Measurements from ENCODE around the gene MT1B. TPM values are rescaled to one million over a fixed set of nuclear protein-coding genes. Genes with fewer than 3 reads are reported as not detected.
"Not testable (repeated sequence)": the region's sequence is repeated elsewhere in the genome, so short reads cannot be mapped to it uniquely, and the experiment has no call there.

The MT1B gene
- polyA plus RNA-seq, 1 of the 3 experiments (the other 2 are of a cell fraction), result not detected

DNA sequence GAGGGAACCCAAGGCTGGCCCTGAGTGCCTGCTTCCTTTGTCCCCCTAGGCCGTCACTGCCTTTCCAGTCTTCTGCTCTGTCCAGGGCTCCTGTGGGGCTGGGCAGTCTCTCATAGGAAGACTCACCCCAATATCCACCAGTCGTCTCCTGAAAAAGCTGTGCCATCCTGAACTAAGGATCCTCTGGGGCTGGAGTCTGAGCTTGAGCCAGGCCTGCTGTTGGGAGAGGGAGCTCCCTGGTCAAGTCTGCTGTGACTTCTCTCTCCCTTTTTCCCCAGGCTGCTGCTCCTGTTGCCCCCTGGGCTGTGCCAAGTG, 18.9 kb downstream of the MT1B start:
- no peaks in the 10 kb centered on the region for H3K9me2 ChIP-seq
- H3K79me2 ChIP-seq (ENCODE audit: insufficient read depth), result no peaks in the 10 kb centered on the region
- no peak overlapping the region for H2AFZ ChIP-seq (ENCODE audit: low read depth)
- H3K4me1 ChIP-seq (ENCODE audit: control insufficient read depth in 1 of 2, insufficient read depth in 2 of 2, low read depth in 1 of 2, low read length in 1 of 2), result no peaks in the 10 kb centered on the region; a peak in 1 of 4 replicates
- no peak for TF ChIP-seq MXI1 (IDR thresholded peaks at IDR 0.05; ENCODE audit: low read depth, low read length)
- TF ChIP-seq, protein P1, sequence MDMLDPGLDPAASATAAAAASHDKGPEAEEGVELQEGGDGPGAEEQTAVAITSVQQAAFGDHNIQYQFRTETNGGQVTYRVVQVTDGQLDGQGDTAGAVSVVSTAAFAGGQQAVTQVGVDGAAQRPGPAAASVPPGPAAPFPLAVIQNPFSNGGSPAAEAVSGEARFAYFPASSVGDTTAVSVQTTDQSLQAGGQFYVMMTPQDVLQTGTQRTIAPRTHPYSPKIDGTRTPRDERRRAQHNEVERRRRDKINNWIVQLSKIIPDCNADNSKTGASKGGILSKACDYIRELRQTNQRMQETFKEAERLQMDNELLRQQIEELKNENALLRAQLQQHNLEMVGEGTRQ (IDR thresholded peaks at IDR 0.05; ENCODE audit: borderline replicate concordance, low read depth, low read length), result no peak
- no peak for TF ChIP-seq EZH2phosphoT487 (IDR thresholded peaks at IDR 0.05; ENCODE audit: borderline replicate concordance, low read depth)
- TF ChIP-seq NRF1 (IDR thresholded peaks at IDR 0.05; ENCODE audit: low read depth, low read length), result no peak
- TF ChIP-seq GATA2 (CRISPR knock-in tag; IDR thresholded peaks at IDR 0.05), result no peak
- TF ChIP-seq, protein P2, sequence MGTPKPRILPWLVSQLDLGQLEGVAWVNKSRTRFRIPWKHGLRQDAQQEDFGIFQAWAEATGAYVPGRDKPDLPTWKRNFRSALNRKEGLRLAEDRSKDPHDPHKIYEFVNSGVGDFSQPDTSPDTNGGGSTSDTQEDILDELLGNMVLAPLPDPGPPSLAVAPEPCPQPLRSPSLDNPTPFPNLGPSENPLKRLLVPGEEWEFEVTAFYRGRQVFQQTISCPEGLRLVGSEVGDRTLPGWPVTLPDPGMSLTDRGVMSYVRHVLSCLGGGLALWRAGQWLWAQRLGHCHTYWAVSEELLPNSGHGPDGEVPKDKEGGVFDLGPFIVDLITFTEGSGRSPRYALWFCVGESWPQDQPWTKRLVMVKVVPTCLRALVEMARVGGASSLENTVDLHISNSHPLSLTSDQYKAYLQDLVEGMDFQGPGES (IDR thresholded peaks at IDR 0.05; ENCODE audit: low read depth, low read length), result no peak
- TF ChIP-seq YY1 (IDR thresholded peaks at IDR 0.05; ENCODE audit: low read depth), result no peak
- TF ChIP-seq RCOR1 (IDR thresholded peaks at IDR 0.05; ENCODE audit: low read length), result no peak
- TF ChIP-seq POLR2AphosphoS5 (IDR thresholded peaks at IDR 0.05; ENCODE audit: low read depth, low read length), result no peak
- no peak for TF ChIP-seq EP300 (IDR thresholded peaks at IDR 0.05; ENCODE audit: borderline replicate concordance in 1 of 2, low read depth in 1 of 2, low read length in 1 of 2)
- TF ChIP-seq, protein P3, sequence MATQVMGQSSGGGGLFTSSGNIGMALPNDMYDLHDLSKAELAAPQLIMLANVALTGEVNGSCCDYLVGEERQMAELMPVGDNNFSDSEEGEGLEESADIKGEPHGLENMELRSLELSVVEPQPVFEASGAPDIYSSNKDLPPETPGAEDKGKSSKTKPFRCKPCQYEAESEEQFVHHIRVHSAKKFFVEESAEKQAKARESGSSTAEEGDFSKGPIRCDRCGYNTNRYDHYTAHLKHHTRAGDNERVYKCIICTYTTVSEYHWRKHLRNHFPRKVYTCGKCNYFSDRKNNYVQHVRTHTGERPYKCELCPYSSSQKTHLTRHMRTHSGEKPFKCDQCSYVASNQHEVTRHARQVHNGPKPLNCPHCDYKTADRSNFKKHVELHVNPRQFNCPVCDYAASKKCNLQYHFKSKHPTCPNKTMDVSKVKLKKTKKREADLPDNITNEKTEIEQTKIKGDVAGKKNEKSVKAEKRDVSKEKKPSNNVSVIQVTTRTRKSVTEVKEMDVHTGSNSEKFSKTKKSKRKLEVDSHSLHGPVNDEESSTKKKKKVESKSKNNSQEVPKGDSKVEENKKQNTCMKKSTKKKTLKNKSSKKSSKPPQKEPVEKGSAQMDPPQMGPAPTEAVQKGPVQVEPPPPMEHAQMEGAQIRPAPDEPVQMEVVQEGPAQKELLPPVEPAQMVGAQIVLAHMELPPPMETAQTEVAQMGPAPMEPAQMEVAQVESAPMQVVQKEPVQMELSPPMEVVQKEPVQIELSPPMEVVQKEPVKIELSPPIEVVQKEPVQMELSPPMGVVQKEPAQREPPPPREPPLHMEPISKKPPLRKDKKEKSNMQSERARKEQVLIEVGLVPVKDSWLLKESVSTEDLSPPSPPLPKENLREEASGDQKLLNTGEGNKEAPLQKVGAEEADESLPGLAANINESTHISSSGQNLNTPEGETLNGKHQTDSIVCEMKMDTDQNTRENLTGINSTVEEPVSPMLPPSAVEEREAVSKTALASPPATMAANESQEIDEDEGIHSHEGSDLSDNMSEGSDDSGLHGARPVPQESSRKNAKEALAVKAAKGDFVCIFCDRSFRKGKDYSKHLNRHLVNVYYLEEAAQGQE (IDR thresholded peaks at IDR 0.05; ENCODE audit: low read depth, low read length), result no peak
- no peak for TF ChIP-seq FOXM1 (IDR thresholded peaks at IDR 0.05; ENCODE audit: low read depth)
- TF ChIP-seq FOSL2 (IDR thresholded peaks at IDR 0.05; ENCODE audit: borderline replicate concordance, low read depth), result no peak
- no peak for TF ChIP-seq RAD21 (IDR thresholded peaks at IDR 0.05; ENCODE audit: low read length)
- no peaks in the 10 kb centered on the region for H3K9me3 ChIP-seq
- DNase-seq, result no peak
- no peak overlapping the region for H3K27ac ChIP-seq (ENCODE audit: low read depth in 2 of 2, low read length in 1 of 2)
- H3K9ac ChIP-seq, result no peak overlapping the region
- H3F3A ChIP-seq (replicated peaks; ENCODE audit: insufficient read depth), result no peaks in the 10 kb centered on the region
- H3K4me3 ChIP-seq (ENCODE audit: low read depth in 2 of 2, low read length in 1 of 2), result no peak overlapping the region
- peaks cover 42% of the 10 kb centered on the region for H3K27me3 ChIP-seq (ENCODE audit: insufficient read depth)
- WGBS (ENCODE audit: low lambda C conversion rate), result no CpG with 5 or more reads among the region's 2 CpGs
- no peaks in the 10 kb centered on the region for H3K36me3 ChIP-seq (replicated peaks in 1 of 2; ENCODE audit: control insufficient read depth in 1 of 2, insufficient read depth in 2 of 2, low read length in 1 of 2)
- H3K4me2 ChIP-seq, result no peak overlapping the region
- POLR2A ChIA-PET, result interaction anchor here (0.7 kb wide), 1 partner anchor 78 kb away, joined by 3 read pairs; no protein-coding TSS in a partner anchor
- CTCF ChIA-PET, result no interaction called here
- H4K20me1 ChIP-seq (ENCODE audit: insufficient read depth), result no peaks in the 10 kb centered on the region

DNA sequence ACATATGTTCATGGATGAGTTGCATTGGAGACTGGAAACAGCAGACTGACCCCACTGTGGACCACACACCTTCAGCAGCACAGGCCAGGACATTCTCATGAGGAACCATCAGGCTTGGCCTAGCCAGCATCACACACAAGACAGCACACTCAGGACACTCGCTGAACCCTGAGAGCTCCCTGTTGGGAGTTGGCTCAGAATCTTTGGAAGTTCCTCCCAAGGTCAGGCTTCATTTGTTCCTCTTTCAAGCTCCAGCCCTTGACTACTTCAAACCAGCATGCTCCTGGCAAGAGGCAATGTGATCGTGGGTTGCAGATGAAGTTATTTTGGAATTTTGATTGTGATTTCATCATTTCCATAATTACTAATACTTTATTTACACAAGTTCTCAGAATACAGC, 20.0 kb downstream of the MT1B start:
- H3K27ac ChIP-seq (ENCODE audit: low read depth in 2 of 2, low read length in 1 of 2); H3K9me2 ChIP-seq; H3K4me1 ChIP-seq (ENCODE audit: control insufficient read depth in 1 of 2, insufficient read depth in 2 of 2, low read depth in 1 of 2, low read length in 1 of 2); H3F3A ChIP-seq (replicated peaks; ENCODE audit: insufficient read depth); H3K9me3 ChIP-seq; H3K9ac ChIP-seq; POLR2A ChIA-PET; DNase-seq; H3K4me2 ChIP-seq; H3K79me2 ChIP-seq (ENCODE audit: insufficient read depth); H3K4me3 ChIP-seq (ENCODE audit: low read depth in 2 of 2, low read length in 1 of 2); H3K36me3 ChIP-seq (replicated peaks in 1 of 2; ENCODE audit: control insufficient read depth in 1 of 2, insufficient read depth in 2 of 2, low read length in 1 of 2); H2AFZ ChIP-seq (ENCODE audit: low read depth); H4K20me1 ChIP-seq (ENCODE audit: insufficient read depth): not testable (repeated sequence)
- H3K27me3 ChIP-seq (ENCODE audit: insufficient read depth), result peaks cover 33% of the 10 kb centered on the region
- CTCF ChIA-PET, result interaction anchor here (1.5 kb wide), 1 partner anchor 84 kb away, joined by 3 read pairs; no protein-coding TSS in a partner anchor
- WGBS (ENCODE audit: low lambda C conversion rate), result 69% methylated on average over 2 of the region's 2 CpGs

DNA sequence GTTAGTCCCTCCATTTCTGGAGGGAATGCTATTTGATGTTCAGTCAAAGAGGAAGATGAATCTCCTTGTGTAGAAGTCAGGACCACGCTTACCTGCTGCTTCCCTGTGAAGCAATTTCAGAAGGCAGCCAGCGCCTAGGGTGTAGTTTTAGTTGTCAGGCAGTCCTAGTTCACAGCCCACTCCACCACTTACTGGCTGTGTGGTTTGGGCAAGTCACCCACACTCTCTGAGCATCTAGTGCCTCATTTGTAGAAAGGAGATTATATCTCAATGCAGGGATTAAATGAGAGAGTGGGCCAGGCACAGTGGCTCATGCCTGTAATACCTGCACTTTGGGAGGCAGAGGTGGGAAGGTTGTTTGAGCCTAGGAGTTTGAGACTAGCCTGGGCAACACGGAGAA, 20.5 kb downstream of the MT1B start:
- H3F3A ChIP-seq (replicated peaks; ENCODE audit: insufficient read depth); H3K4me2 ChIP-seq; H3K9me2 ChIP-seq; H3K27ac ChIP-seq (ENCODE audit: low read depth in 2 of 2, low read length in 1 of 2); H2AFZ ChIP-seq (ENCODE audit: low read depth); H3K4me3 ChIP-seq (ENCODE audit: low read depth in 2 of 2, low read length in 1 of 2); H3K4me1 ChIP-seq (ENCODE audit: control insufficient read depth in 1 of 2, insufficient read depth in 2 of 2, low read depth in 1 of 2, low read length in 1 of 2); H3K9me3 ChIP-seq; H3K79me2 ChIP-seq (ENCODE audit: insufficient read depth); H3K36me3 ChIP-seq (replicated peaks in 1 of 2; ENCODE audit: control insufficient read depth in 1 of 2, insufficient read depth in 2 of 2, low read length in 1 of 2); DNase-seq; POLR2A ChIA-PET; H3K9ac ChIP-seq; H4K20me1 ChIP-seq (ENCODE audit: insufficient read depth): not testable (repeated sequence)
- CTCF ChIA-PET, result interaction anchor here (1.5 kb wide), 1 partner anchor 85 kb away, joined by 3 read pairs; no protein-coding TSS in a partner anchor
- peaks cover 33% of the 10 kb centered on the region for H3K27me3 ChIP-seq (ENCODE audit: insufficient read depth)
- WGBS (ENCODE audit: low lambda C conversion rate), result 71% methylated on average over 3 of the region's 3 CpGs
